Psoas muscle (tissue), 8 donors: ENCODE measurements around the gene EPB41L4B. TPM values are rescaled to one million over a fixed set of nuclear protein-coding genes. Genes with fewer than 3 reads are reported as not detected.

Experiments used
- ATAC-seq, 4 donors: fragments of 200-7000 bp; cut with Tn5 transposase; one replicate each; pipeline ENCODE4 v1.9.1; 2020; ENCODE audit warnings: moderate library complexity in 3 of 4, mild to moderate bottlenecking in 2 of 4
- DNase-seq, 2 donors: peaks; one replicate each; pipeline ENCODE4 v3.0.0-alpha.2; 2020
- H3K27ac ChIP-seq: fragments of 200-600 bp; one replicate; pipeline ENCODE4 v1.8.0; 2022
- H3K27me3 ChIP-seq, 3 donors: fragments of 200-600 bp in 1 of 3; one replicate each; pipeline versions ENCODE4 v1.6.1 to v1.8.0; 2013 to 2022; ENCODE audit warnings: low read length in 2 of 3, mild to moderate bottlenecking in 2 of 3, moderate library complexity in 1 of 3; ENCODE audit not compliant: insufficient read depth in 3 of 3
- H3K36me3 ChIP-seq, 2 donors: fragments of 200-600 bp in 1 of 2; one replicate each; pipeline versions ENCODE4 v1.6.1 to v1.8.0; 2013 to 2022; ENCODE audit warnings: low read depth in 1 of 2, mild to moderate bottlenecking in 1 of 2, moderate library complexity in 1 of 2; ENCODE audit not compliant: insufficient read depth in 1 of 2
- H3K4me1 ChIP-seq: fragments of 200-600 bp; one replicate; pipeline ENCODE4 v1.8.0; 2022
- H3K4me3 ChIP-seq: fragments of 200-600 bp; one replicate; pipeline ENCODE4 v1.8.0; 2022; ENCODE audit warnings: mild to moderate bottlenecking
- H3K9me3 ChIP-seq: fragments of 200-600 bp; one replicate; pipeline ENCODE4 v1.8.0; 2022
- WGBS, 3 donors: extraction: QIAGEN DNeasy Blood & Tissue Kit; methylation state at CpG; one replicate each; pipeline versions ENCODE4 v1.1.6 to v1.1.7; 2013; 5-methylcytosine and 5-hydroxymethylcytosine counted together
- intact Hi-C, 2 donors: fragments of 100-400 bp; cut with DNase I; formaldehyde crosslinking; loops; one replicate each; pipeline versions ENCODE4 v1.11.0 to v1.14.2; 2022
- polyA plus RNA-seq, 3 donors: library from polyadenylated mRNA; stranded (reverse); fragments of 200-250 nt; gene quantifications; one replicate each; pipeline ENCODE4 v1.2.3, GENCODE V29; 2013
- total RNA-seq, 4 donors: library from RNA; stranded (reverse); fragmentation: NEBNext Ultra II Directional in 2 of 4; extraction: Animal tissue kit (Norgen Biotek cat#: 25700) in 2 of 4; gene quantifications; one replicate each; pipeline versions ENCODE4 v1.2.1 to v1.2.4, GENCODE V29; 2021 to 2023
- TF ChIP-seq, protein P1 (sequence below): fragments of 200-600 bp; IDR thresholded peaks from one replicate; pipeline ENCODE4 v1.8.0; 2022; ENCODE audit warnings: antibody characterized with exemption
- donor health status: healthy with polysubstance abuse.
- donor health status: DM: no; HTN: no; CAD: no; lungs with moderate emphysema.
- donor health status: Bipolar disorder and iron deficiency.
- donor health status: healthy.
- donor health status: DM: yes; HTN: yes; CAD: no.
- donor health status: DM: no; HTN: no; CAD: no.
- donor health status: DM: no; HTN: no; CAD: no.
- donor health status: DM: yes; HTN: yes; CAD: no.

EPB41L4B gene
- total and polyA plus RNA-seq, 7 donors, result 0.33 to 4.6 (median 1.8) TPM

GRCh38 chr9:109232449-109233237 is 88.2 kb downstream of the EPB41L4B start:
- Histone ChIP-seq H3K4me3 (no peak overlapping the region), H3K27me3 (peaks cover 0 to 4% (median 0%) of the 10 kb centered on the region in 3 donors), H3K4me1 (no peaks in the 10 kb centered on the region), H3K36me3 (no peaks in the 10 kb centered on the region), H3K9me3 (no peaks in the 10 kb centered on the region), H3K27ac (no peak overlapping the region)
- WGBS, 3 donors, result 48 to 57% (median 56%) methylated on average over 9 of the region's 9 CpGs
- DNase-seq, result no peak
- TF ChIP-seq, protein P1, sequence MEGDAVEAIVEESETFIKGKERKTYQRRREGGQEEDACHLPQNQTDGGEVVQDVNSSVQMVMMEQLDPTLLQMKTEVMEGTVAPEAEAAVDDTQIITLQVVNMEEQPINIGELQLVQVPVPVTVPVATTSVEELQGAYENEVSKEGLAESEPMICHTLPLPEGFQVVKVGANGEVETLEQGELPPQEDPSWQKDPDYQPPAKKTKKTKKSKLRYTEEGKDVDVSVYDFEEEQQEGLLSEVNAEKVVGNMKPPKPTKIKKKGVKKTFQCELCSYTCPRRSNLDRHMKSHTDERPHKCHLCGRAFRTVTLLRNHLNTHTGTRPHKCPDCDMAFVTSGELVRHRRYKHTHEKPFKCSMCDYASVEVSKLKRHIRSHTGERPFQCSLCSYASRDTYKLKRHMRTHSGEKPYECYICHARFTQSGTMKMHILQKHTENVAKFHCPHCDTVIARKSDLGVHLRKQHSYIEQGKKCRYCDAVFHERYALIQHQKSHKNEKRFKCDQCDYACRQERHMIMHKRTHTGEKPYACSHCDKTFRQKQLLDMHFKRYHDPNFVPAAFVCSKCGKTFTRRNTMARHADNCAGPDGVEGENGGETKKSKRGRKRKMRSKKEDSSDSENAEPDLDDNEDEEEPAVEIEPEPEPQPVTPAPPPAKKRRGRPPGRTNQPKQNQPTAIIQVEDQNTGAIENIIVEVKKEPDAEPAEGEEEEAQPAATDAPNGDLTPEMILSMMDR, result no peak
- intact Hi-C loops, result no loop called here
- no peak for ATAC-seq

DNA sequence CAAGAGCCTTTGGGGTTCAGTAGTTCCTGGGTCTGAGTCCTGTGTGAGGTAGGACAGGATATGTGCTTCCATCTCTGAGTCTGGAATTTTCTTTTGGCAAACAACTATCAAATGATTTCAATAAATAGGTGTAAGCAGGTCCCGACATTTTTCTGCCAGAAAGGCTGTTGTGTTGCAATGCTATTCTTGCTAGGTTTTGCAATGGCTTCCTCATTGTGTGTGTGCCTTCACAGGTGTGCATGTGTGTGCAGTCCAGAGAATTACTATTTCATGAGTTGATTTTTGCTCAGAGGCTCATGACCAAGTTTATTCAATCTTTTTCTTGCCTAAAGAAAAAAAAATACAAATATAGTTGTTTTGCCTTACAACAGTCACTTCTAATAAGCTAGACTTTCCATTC is 89.3 kb downstream of the EPB41L4B start:
- Histone ChIP-seq H3K36me3 (no peaks in the 10 kb centered on the region), H3K9me3 (no peaks in the 10 kb centered on the region), H3K27ac (no peak overlapping the region), H3K4me1 (no peaks in the 10 kb centered on the region), H3K27me3 (peaks cover 0 to 4% (median 0%) of the 10 kb centered on the region in 3 donors), H3K4me3 (no peak overlapping the region)
- DNase-seq (no peak), ATAC-seq (no peak)
- intact Hi-C loops, result no loop called here
- TF ChIP-seq, protein P1, result no peak
- WGBS, 3 donors, result 75 to 83% (median 81%) methylated on average over 1 of the region's 1 CpG

DNA sequence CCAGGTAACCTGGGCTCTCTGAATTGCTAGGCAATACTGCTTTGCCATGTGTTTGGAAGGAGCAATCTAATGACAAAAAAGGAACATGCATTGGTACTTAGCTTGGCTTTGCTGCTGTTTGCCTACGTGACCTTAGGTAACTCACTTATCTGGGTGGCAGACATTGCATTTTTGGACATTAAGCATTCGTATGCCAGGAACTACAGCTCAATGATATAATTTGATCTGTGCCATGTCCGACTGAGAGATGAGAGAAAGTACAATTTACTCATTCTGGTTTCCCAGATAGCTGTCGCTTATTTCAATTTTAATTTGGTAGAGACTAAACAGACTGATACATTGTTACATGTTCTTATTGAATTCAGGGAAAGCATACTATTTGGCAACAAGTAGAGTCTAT is 90.6 kb downstream of the EPB41L4B start:
- TF ChIP-seq, protein P1, result no peak
- H3K27ac ChIP-seq, result no peak overlapping the region
- H3K36me3 ChIP-seq, result no peaks in the 10 kb centered on the region
- H3K9me3 ChIP-seq, result no peaks in the 10 kb centered on the region
- H3K27me3 ChIP-seq, result peaks cover 0 to 4% (median 0%) of the 10 kb centered on the region in 3 donors
- H3K4me1 ChIP-seq, result no peaks in the 10 kb centered on the region
- ATAC-seq (no peak), DNase-seq (no peak)
- 80 to 85% (median 82%) methylated on average over 4 of the region's 4 CpGs for WGBS, 3 donors
- H3K4me3 ChIP-seq, result no peak overlapping the region
- intact Hi-C loops, result no loop called here

GRCh38 chr9:109229682-109230081 is 91.2 kb downstream of the EPB41L4B start:
- no peak for DNase-seq
- H3K27me3 ChIP-seq, result peaks cover 0 to 4% (median 0%) of the 10 kb centered on the region in 3 donors
- H3K9me3 ChIP-seq, result no peaks in the 10 kb centered on the region
- intact Hi-C loops, result no loop called here
- TF ChIP-seq, protein P1, result no peak
- no peaks in the 10 kb centered on the region for H3K4me1 ChIP-seq
- no peaks in the 10 kb centered on the region for H3K36me3 ChIP-seq
- H3K4me3 ChIP-seq, result no peak overlapping the region
- no peak overlapping the region for H3K27ac ChIP-seq
- 81 to 88% (median 83%) methylated on average over 3 of the region's 3 CpGs for WGBS, 3 donors
- no peak for ATAC-seq
